CD14-positive monocyte (primary cell): ENCODE data around the gene UROC1. TPM values are rescaled to one million over a fixed set of nuclear protein-coding genes. Genes with fewer than 3 reads are reported as not detected.

Experiments
- DNase-seq, 3 donors: peaks; one replicate each; pipeline ENCODE4 v3.0.0-alpha.2; 2011 to 2022
- H2AFZ ChIP-seq: 2 replicates; pipeline ENCODE4 v1.6.0; 2012; ENCODE audit warnings: mild to moderate bottlenecking, low read depth, low read length, inconsistent platforms; ENCODE audit not compliant: insufficient read depth, poor library complexity, severe bottlenecking
- H3K27ac ChIP-seq, 2 donors: 1 replicate in 1 of 2; 2 replicates in 1 of 2; pipeline ENCODE4 v1.5.1; 2012 to 2013; ENCODE audit warnings: low read length in 2 of 2, control low read depth in 1 of 2, inconsistent platforms in 1 of 2, low read depth in 1 of 2, mild to moderate bottlenecking in 1 of 2
- H3K27me3 ChIP-seq, 2 donors: one replicate each; pipeline versions ENCODE4 v1.6.0 to v1.6.1; 2011 to 2013; ENCODE audit warnings: low read length in 2 of 2; ENCODE audit not compliant: control insufficient read depth in 2 of 2, insufficient read depth in 2 of 2
- H3K36me3 ChIP-seq, 2 donors: replicated peaks in 1 of 2; 1 replicate in 1 of 2; 2 replicates in 1 of 2; pipeline versions ENCODE4 v1.5.1 to v1.6.1; 2012 to 2013; ENCODE audit warnings: low read length in 2 of 2, control low read depth in 1 of 2, inconsistent platforms in 1 of 2, mild to moderate bottlenecking in 1 of 2; ENCODE audit not compliant: insufficient read depth in 2 of 2, control insufficient read depth in 1 of 2
- H3K4me1 ChIP-seq, 2 donors: 1 replicate in 1 of 2; 2 replicates in 1 of 2; pipeline versions ENCODE4 v1.5.1 to v1.6.1; 2012 to 2013; ENCODE audit warnings: low read length in 2 of 2, control low read depth in 1 of 2, inconsistent platforms in 1 of 2, mild to moderate bottlenecking in 1 of 2, moderate library complexity in 1 of 2; ENCODE audit not compliant: insufficient read depth in 2 of 2, control insufficient read depth in 1 of 2
- H3K4me2 ChIP-seq: replicated peaks from 2 replicates; pipeline ENCODE3; 2012; ENCODE audit warnings: low read length, moderate library complexity, mild to moderate bottlenecking; ENCODE audit not compliant: poor library complexity, severe bottlenecking; ENCODE audit errors: extremely low read depth
- H3K4me3 ChIP-seq, 3 experiments: fragments of 200-600 bp in 1 of 3; sonication (generic) in 1 of 3; replicated peaks in 1 of 3; 1 replicate in 2 of 3; 2 replicates in 1 of 3; pipeline ENCODE4 v1.5.1; 2011 to 2013; ENCODE audit warnings: low read length in 3 of 3, mild to moderate bottlenecking in 3 of 3, control low read depth in 2 of 3, low read depth in 2 of 3, inconsistent platforms in 1 of 3, moderate library complexity in 1 of 3
- H3K79me2 ChIP-seq: 2 replicates; pipeline ENCODE4 v1.6.0; 2012; ENCODE audit warnings: mild to moderate bottlenecking, control low read depth, inconsistent platforms, low read length, moderate library complexity; ENCODE audit not compliant: insufficient read depth
- H3K9ac ChIP-seq: 2 replicates; pipeline ENCODE4 v1.6.0; 2017; ENCODE audit warnings: low read length, mild to moderate bottlenecking; ENCODE audit not compliant: insufficient read depth, poor library complexity, severe bottlenecking
- H3K9me3 ChIP-seq, 2 donors: replicated peaks in 1 of 2; 1 replicate in 1 of 2; 2 replicates in 1 of 2; pipeline versions ENCODE4 v1.5.1 to v1.6.1; 2012 to 2013; ENCODE audit warnings: low read length in 2 of 2, control low read depth in 1 of 2; ENCODE audit not compliant: control insufficient read depth in 1 of 2, insufficient read depth in 1 of 2
- H4K20me1 ChIP-seq: 2 replicates; pipeline ENCODE4 v1.6.0; 2012; ENCODE audit warnings: mild to moderate bottlenecking, low read length, control low read depth, moderate library complexity; ENCODE audit not compliant: insufficient read depth
- H3K27ac Mint-ChIP-seq, 7 donors: one replicate each; pipeline ENCODE4 v1.8.0; 2020; ENCODE audit warnings: mild to moderate bottlenecking in 7 of 7, mixed read lengths in 7 of 7, moderate library complexity in 6 of 7, inconsistent platforms in 2 of 7
- H3K27me3 Mint-ChIP-seq, 3 donors: one replicate each; pipeline ENCODE4 v1.8.0; 2021 to 2022; ENCODE audit warnings: low read depth in 3 of 3, mild to moderate bottlenecking in 3 of 3, mixed read lengths in 3 of 3, moderate library complexity in 3 of 3, inconsistent platforms in 1 of 3
- H3K36me3 Mint-ChIP-seq, 2 donors: one replicate each; pipeline ENCODE4 v1.8.0; 2020; ENCODE audit warnings: mixed read lengths in 2 of 2, inconsistent platforms in 1 of 2, mild to moderate bottlenecking in 1 of 2
- H3K4me1 Mint-ChIP-seq: one replicate; pipeline ENCODE4 v1.8.0; 2020; ENCODE audit warnings: mild to moderate bottlenecking, mixed read lengths
- H3K4me3 Mint-ChIP-seq, 2 donors: one replicate each; pipeline ENCODE4 v1.8.0; 2020; ENCODE audit warnings: mild to moderate bottlenecking in 2 of 2, mixed read lengths in 2 of 2, moderate library complexity in 1 of 2
- H3K9me3 Mint-ChIP-seq, 7 donors: one replicate each; pipeline ENCODE4 v1.8.0; 2020 to 2022; ENCODE audit warnings: mixed read lengths in 7 of 7, mild to moderate bottlenecking in 6 of 7, moderate library complexity in 6 of 7, inconsistent platforms in 2 of 7
- CTCF ChIP-seq: fragments of 200-600 bp; IDR thresholded peaks from one replicate; pipeline ENCODE4 v1.8.0; 2022; ENCODE audit warnings: antibody characterized with exemption, mild to moderate bottlenecking
- WGBS: methylation state at CpG from one replicate; pipeline ENCODE4 v1.1.5; 2013; ENCODE audit warnings: missing lambda C conversion rate; ENCODE audit not compliant: insufficient coverage; 5-methylcytosine and 5-hydroxymethylcytosine counted together
- intact Hi-C, 2 donors: fragments of 100-400 bp; cut with micrococcal nuclease; formaldehyde crosslinking; loops; one replicate each; pipeline versions ENCODE4 v1.15.0 to v1.15.1; 2023
- polyA plus RNA-seq, 3 donors: library from polyadenylated mRNA; depleted of rRNA in 1 of 3; unstranded in 2 of 3; stranded (reverse) in 1 of 3; fragments of 300-500 nt in 2 of 3; fragments of >200 nt in 1 of 3; fragmentation: Illumina TruSeq in 2 of 3; gene quantifications; 1 replicate in 2 of 3; 2 replicates in 1 of 3; pipeline ENCODE4 v1.2.3, GENCODE V29; 2012 to 2021

The UROC1 gene
- polyA plus RNA-seq, 3 donors: not detected

DNA sequence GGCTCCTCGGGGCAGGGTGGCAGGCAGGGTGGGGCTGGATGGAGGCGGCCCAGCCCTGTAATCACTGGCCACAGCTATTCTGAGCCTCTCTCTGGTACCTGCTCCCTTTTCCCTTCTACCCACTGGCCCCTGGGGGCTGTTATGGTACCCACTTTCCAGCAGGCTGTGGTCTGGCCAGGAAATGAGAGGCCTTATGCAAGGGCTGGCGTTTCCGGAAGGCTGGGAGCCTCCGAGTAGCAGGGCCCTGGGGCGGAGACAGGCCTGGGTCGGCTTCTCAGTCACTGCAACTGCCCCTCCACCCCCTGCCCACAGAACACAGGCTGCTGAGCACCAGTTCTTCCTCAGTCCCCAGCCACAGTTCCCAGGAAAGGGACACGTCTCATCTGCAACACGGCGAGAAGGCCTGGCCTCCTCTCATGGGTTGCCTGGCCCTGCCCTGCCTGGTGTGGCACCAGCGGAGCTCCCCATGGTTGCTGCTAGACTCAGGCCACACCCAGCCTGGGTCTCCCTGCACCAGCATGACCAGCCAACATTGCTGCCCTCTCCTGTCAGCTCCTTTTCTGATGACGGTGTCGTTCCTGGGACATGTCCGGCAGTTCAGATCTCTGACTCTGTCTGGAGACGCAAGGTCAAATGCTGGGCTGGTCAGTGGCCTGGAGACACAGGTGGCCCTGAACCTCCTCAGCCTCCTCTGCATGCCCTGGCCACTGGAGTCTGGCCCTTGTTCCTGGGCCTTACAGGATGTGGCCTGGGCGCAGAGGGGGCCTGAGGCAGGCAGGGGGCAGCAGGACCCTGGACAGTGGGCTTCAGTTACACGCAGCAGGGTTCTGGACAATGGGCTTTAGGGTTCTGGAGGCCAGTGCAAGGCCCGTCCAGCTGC is 12.8 kb upstream of the UROC1 start:
- H3K9me3 Mint-ChIP-seq: peaks cover 0 to 4% (median 0%) of the 10 kb centered on the region in 7 donors
- DNase-seq: peak; percentile 56 to 72 (median 61)
- 14% methylated on average over 17 of the region's 18 CpGs for WGBS

More for the DNA sequence above, 12.8 kb upstream of the UROC1 start:
- H3K4me2 ChIP-seq: peak overlapping the region; percentile 73
- Mint-ChIP-seq H3K27me3 (no peaks in the 10 kb centered on the region), H3K27ac (peak overlapping the region; percentile 88 to 96 (median 94)), H3K4me3 (peak overlapping the region; percentile 58 to 86), H3K4me1 (peaks cover 72% of the 10 kb centered on the region), H3K36me3 (peaks cover 15 to 16% of the 10 kb centered on the region in 2 donors)
- H2AFZ ChIP-seq: peak overlapping the region; percentile 90
- intact Hi-C loops: loop anchor here in 1 of 2 donors (5.0 kb wide), 1 partner anchor 452 kb away; the partner anchor contains the start of gene PLXNA1
- H4K20me1 ChIP-seq: no peaks in the 10 kb centered on the region
- peak overlapping the region; percentile 90 to 94 for H3K27ac ChIP-seq
- peaks cover 0 to 8% of the 10 kb centered on the region in 2 donors for H3K36me3 ChIP-seq
- no peaks in the 10 kb centered on the region for H3K27me3 ChIP-seq
- no peak for TF ChIP-seq CTCF
- peak overlapping the region in 1 of 3 experiments; percentile 58 for H3K4me3 ChIP-seq
- no peaks in the 10 kb centered on the region for H3K9me3 ChIP-seq
- peaks cover 81 to 89% of the 10 kb centered on the region in 2 donors for H3K4me1 ChIP-seq
- peaks cover 49% of the 10 kb centered on the region for H3K79me2 ChIP-seq
- H3K9ac ChIP-seq: peak overlapping the region; percentile 67
